Duodenal mucosa (tissue), 2 donors: Measurements from ENCODE around the gene MGA.

Source experiments
- H3K27ac ChIP-seq: one replicate; pipeline ENCODE4 v1.7.0; 2013; ENCODE audit warnings: low read depth, low read length
- H3K27me3 ChIP-seq, 2 donors: one replicate each; pipeline ENCODE4 v1.7.0; 2013; ENCODE audit warnings: low read length in 2 of 2, control low read depth in 1 of 2; ENCODE audit not compliant: insufficient read depth in 2 of 2, control insufficient read depth in 1 of 2
- H3K36me3 ChIP-seq, 2 donors: one replicate each; pipeline ENCODE4 v1.7.0; 2013; ENCODE audit warnings: low read length in 2 of 2, control low read depth in 1 of 2; ENCODE audit not compliant: insufficient read depth in 2 of 2, control insufficient read depth in 1 of 2
- H3K4me1 ChIP-seq, 2 donors: one replicate each; pipeline ENCODE4 v1.7.0; 2013; ENCODE audit warnings: low read length in 2 of 2, control low read depth in 1 of 2; ENCODE audit not compliant: insufficient read depth in 2 of 2, control insufficient read depth in 1 of 2
- H3K4me3 ChIP-seq, 2 donors: one replicate each; pipeline ENCODE4 v1.7.0; 2013; ENCODE audit warnings: low read length in 2 of 2, low read depth in 1 of 2
- H3K9ac ChIP-seq, 2 donors: one replicate each; pipeline ENCODE4 v1.7.0; 2013; ENCODE audit warnings: low read length in 2 of 2, low read depth in 1 of 2
- H3K9me3 ChIP-seq, 2 donors: one replicate each; pipeline ENCODE4 v1.7.0; 2013; ENCODE audit warnings: low read length in 2 of 2, control low read depth in 1 of 2; ENCODE audit not compliant: control insufficient read depth in 1 of 2

The MGA gene

GRCh38 chr15:41656188-41656587 lies 4.0 kb upstream of the MGA start:
- Histone ChIP-seq H3K36me3 (no peaks in the 10 kb centered on the region), H3K9me3 (no peaks in the 10 kb centered on the region), H3K9ac (no peak overlapping the region), H3K4me3 (no peak overlapping the region), H3K27me3 (no peaks in the 10 kb centered on the region), H3K27ac (no peak overlapping the region), H3K4me1 (peaks cover 12 to 13% of the 10 kb centered on the region in 2 donors)

GRCh38 chr15:41658689-41659088 lies 1.5 kb upstream of the MGA start:
- Histone ChIP-seq H3K4me1 (peaks cover 21 to 27% of the 10 kb centered on the region in 2 donors), H3K36me3 (no peaks in the 10 kb centered on the region), H3K27me3 (no peaks in the 10 kb centered on the region)

GRCh38 chr15:41659190-41659589 lies 1.0 kb upstream of the MGA start:
- Histone ChIP-seq H3K4me1 (peaks cover 21 to 27% of the 10 kb centered on the region in 2 donors), H3K9me3 (no peaks in the 10 kb centered on the region), H3K27me3 (no peaks in the 10 kb centered on the region), H3K36me3 (no peaks in the 10 kb centered on the region), H3K27ac (no peak overlapping the region), H3K9ac (no peak overlapping the region), H3K4me3 (no peak overlapping the region)

More at GRCh38 chr15:41658689-41659088, 1.5 kb upstream of the MGA start:
- no peak overlapping the region for H3K4me3 ChIP-seq
- no peaks in the 10 kb centered on the region for H3K9me3 ChIP-seq
- no peak overlapping the region for H3K27ac ChIP-seq
- H3K9ac ChIP-seq = no peak overlapping the region

- Histone ChIP-seq H3K36me3 (no peaks in the 10 kb centered on the region), H3K9me3 (no peaks in the 10 kb centered on the region), H3K4me1 (peaks cover 21 to 27% of the 10 kb centered on the region in 2 donors), H3K4me3 (peak overlapping the region; percentile 82 to 90), H3K27me3 (no peaks in the 10 kb centered on the region), H3K27ac (peak overlapping the region; percentile 76), H3K9ac (peak overlapping the region in 1 of 2 donors; percentile 69)
These were observed 360 bp upstream of the MGA start for GRCh38 chr15:41659855-41660234.

- peak overlapping the region; percentile 6 for H3K27ac ChIP-seq
- H3K9ac ChIP-seq = peak overlapping the region; percentile 69 to 70
- no peaks in the 10 kb centered on the region for H3K9me3 ChIP-seq
- peaks cover 21 to 27% of the 10 kb centered on the region in 2 donors for H3K4me1 ChIP-seq
- H3K4me3 ChIP-seq = peak overlapping the region; percentile 82 to 90
- no peaks in the 10 kb centered on the region for H3K27me3 ChIP-seq
- no peaks in the 10 kb centered on the region for H3K36me3 ChIP-seq
These were observed 893 bp downstream of the MGA start for GRCh38 chr15:41661078-41661517.

- H3K27me3 ChIP-seq = no peaks in the 10 kb centered on the region
- H3K9me3 ChIP-seq = no peaks in the 10 kb centered on the region
- H3K36me3 ChIP-seq = no peaks in the 10 kb centered on the region
- peak overlapping the region; percentile 69 to 70 for H3K9ac ChIP-seq
- peak overlapping the region; percentile 6 for H3K27ac ChIP-seq
- peaks cover 21 to 27% of the 10 kb centered on the region in 2 donors for H3K4me1 ChIP-seq
- peak overlapping the region; percentile 82 to 90 for H3K4me3 ChIP-seq
These were observed 1.5 kb downstream of the MGA start for GRCh38 chr15:41661518-41662225.

GRCh38 chr15:41666353-41666920 lies 6.2 kb downstream of the MGA start:
- peaks cover 6 to 10% of the 10 kb centered on the region in 2 donors for H3K36me3 ChIP-seq
- H3K4me3 ChIP-seq = no peak overlapping the region
- H3K27me3 ChIP-seq = no peaks in the 10 kb centered on the region
- H3K4me1 ChIP-seq = peaks cover 7 to 11% of the 10 kb centered on the region in 2 donors
- no peak overlapping the region for H3K9ac ChIP-seq
- H3K27ac ChIP-seq = no peak overlapping the region
- no peaks in the 10 kb centered on the region for H3K9me3 ChIP-seq

- Histone ChIP-seq H3K4me3 (no peak overlapping the region), H3K4me1 (no peaks in the 10 kb centered on the region), H3K36me3 (peaks cover 6 to 10% of the 10 kb centered on the region in 2 donors), H3K9ac (no peak overlapping the region), H3K27ac (no peak overlapping the region), H3K27me3 (no peaks in the 10 kb centered on the region), H3K9me3 (no peaks in the 10 kb centered on the region)
These were observed 9.5 kb downstream of the MGA start for GRCh38 chr15:41669701-41670100.

GRCh38 chr15:41671656-41672648 lies 11.7 kb downstream of the MGA start:
- no peak overlapping the region for H3K4me3 ChIP-seq
- H3K36me3 ChIP-seq = peaks cover 6 to 10% of the 10 kb centered on the region in 2 donors
- no peak overlapping the region for H3K27ac ChIP-seq
- no peak overlapping the region for H3K9ac ChIP-seq
- H3K27me3 ChIP-seq = no peaks in the 10 kb centered on the region
- H3K4me1 ChIP-seq = no peaks in the 10 kb centered on the region
- H3K9me3 ChIP-seq = no peaks in the 10 kb centered on the region

- Histone ChIP-seq H3K4me3 (no peak overlapping the region), H3K9me3 (no peaks in the 10 kb centered on the region), H3K27ac (no peak overlapping the region), H3K27me3 (no peaks in the 10 kb centered on the region), H3K36me3 (no peaks in the 10 kb centered on the region), H3K9ac (no peak overlapping the region), H3K4me1 (no peaks in the 10 kb centered on the region)
These were observed 15.1 kb downstream of the MGA start for GRCh38 chr15:41675337-41675736.
